HepG2 (cell line): ENCODE measurements around the gene POLRMT. TPM values are rescaled to one million over a fixed set of nuclear protein-coding genes. Genes with fewer than 3 reads are reported as not detected.

ENCODE experiments used
- CAMTA2 ChIP-seq: sonication (generic); formaldehyde crosslinking; IDR thresholded peaks from 2 replicates; pipeline ENCODE4 v1.4.0; 2020; ENCODE audit warnings: mild to moderate bottlenecking, missing genetic modification reagents, borderline replicate concordance
- GPN1 ChIP-seq: sonication (generic); formaldehyde crosslinking; IDR thresholded peaks from 2 replicates; pipeline ENCODE4 v1.5.1; 2020; ENCODE audit warnings: missing genetic modification reagents, borderline replicate concordance
- HDAC1 ChIP-seq: sonication (generic); formaldehyde crosslinking; IDR thresholded peaks from 2 replicates; pipeline ENCODE4 v1.5.1; 2020; ENCODE audit warnings: mild to moderate bottlenecking, missing genetic modification reagents
- HES4 ChIP-seq: sonication (generic); formaldehyde crosslinking; IDR thresholded peaks from 2 replicates; pipeline ENCODE4 v1.9.0; 2021; ENCODE audit warnings: mild to moderate bottlenecking, missing genetic modification reagents, borderline replicate concordance
- MBD4 ChIP-seq: IDR thresholded peaks from 2 replicates; pipeline ENCODE4 v1.6.1; 2012; ENCODE audit warnings: low read length, inconsistent platforms, borderline replicate concordance
- MED13 ChIP-seq: sonication (generic); formaldehyde crosslinking; IDR thresholded peaks from 2 replicates; pipeline ENCODE4 v1.5.0; 2020; ENCODE audit warnings: missing genetic modification reagents
- MTF2 ChIP-seq: sonication (generic); formaldehyde crosslinking; IDR thresholded peaks from 2 replicates; pipeline ENCODE4 v1.5.0; 2020; ENCODE audit warnings: missing genetic modification reagents, borderline replicate concordance
- NR1H2 ChIP-seq: sonication (generic); formaldehyde crosslinking; IDR thresholded peaks from 2 replicates; pipeline ENCODE4 v1.8.1; 2022; ENCODE audit warnings: low read depth, missing genetic modification reagents, borderline replicate concordance
- PHF20 ChIP-seq: sonication (generic); formaldehyde crosslinking; IDR thresholded peaks from 2 replicates; pipeline ENCODE4 v1.5.0; 2020; ENCODE audit warnings: mild to moderate bottlenecking, missing genetic modification reagents
- POLR2AphosphoS2 ChIP-seq: IDR thresholded peaks from 2 replicates; pipeline ENCODE4 v1.6.1; 2011; ENCODE audit warnings: low read depth, low read length, improper control_type of control experiment
- SALL2 ChIP-seq: sonication (generic); formaldehyde crosslinking; IDR thresholded peaks from 2 replicates; pipeline ENCODE4 v1.8.1; 2023; ENCODE audit warnings: mild to moderate bottlenecking, missing genetic modification reagents, inconsistent platforms
- SOX5 ChIP-seq: IDR thresholded peaks from 2 replicates; pipeline ENCODE4 v1.6.1; 2016; ENCODE audit warnings: borderline replicate concordance
- TRIM24 ChIP-seq: sonication (generic); formaldehyde crosslinking; IDR thresholded peaks from 2 replicates; pipeline ENCODE4 v1.8.0; 2022; ENCODE audit warnings: mild to moderate bottlenecking, missing genetic modification reagents
- ZBTB8A ChIP-seq: sonication (generic); formaldehyde crosslinking; IDR thresholded peaks from 2 replicates; pipeline ENCODE4 v1.4.0; 2020; ENCODE audit warnings: mild to moderate bottlenecking, low read depth, missing genetic modification reagents, borderline replicate concordance
- ZFX ChIP-seq: sonication (generic); formaldehyde crosslinking; IDR thresholded peaks from 2 replicates; pipeline ENCODE4 v1.4.0; 2020; ENCODE audit warnings: mild to moderate bottlenecking, low read depth, missing genetic modification reagents, moderate library complexity
- ZKSCAN8 ChIP-seq: IDR thresholded peaks from 2 replicates; pipeline ENCODE4 v1.6.1; 2016; ENCODE audit warnings: borderline replicate concordance, missing genetic modification reagents, missing compliant biosample characterization
- ZNF224 ChIP-seq: sonication (generic); formaldehyde crosslinking; IDR thresholded peaks from 2 replicates; pipeline ENCODE4 v1.5.0; 2020; ENCODE audit warnings: mild to moderate bottlenecking, missing genetic modification reagents
- ZNF234 ChIP-seq: sonication (generic); formaldehyde crosslinking; conservative IDR thresholded peaks from 2 replicates; pipeline ENCODE4 v1.5.1; 2020; ENCODE audit warnings: mild to moderate bottlenecking, missing genetic modification reagents
- ZNF282 ChIP-seq: fragments of 450-650 bp; IDR thresholded peaks from 2 replicates; pipeline ENCODE4 v1.6.1; 2018; ENCODE audit not compliant: partially characterized antibody
- ZNF572 ChIP-seq: sonication (generic); formaldehyde crosslinking; IDR thresholded peaks from 2 replicates; pipeline ENCODE4 v1.5.1; 2020; ENCODE audit warnings: mild to moderate bottlenecking, missing genetic modification reagents
- ZNF614 ChIP-seq: IDR thresholded peaks from 2 replicates; pipeline ENCODE4 v1.6.1; 2018; ENCODE audit warnings: missing biosample characterization, missing genetic modification reagents, inconsistent platforms, borderline replicate concordance
- ZNF746 ChIP-seq: sonication (generic); formaldehyde crosslinking; IDR thresholded peaks from 2 replicates; pipeline ENCODE4 v1.8.0; 2022; ENCODE audit warnings: mild to moderate bottlenecking, missing genetic modification reagents
- ZNF761 ChIP-seq: sonication (generic); formaldehyde crosslinking; conservative IDR thresholded peaks from 2 replicates; pipeline ENCODE4 v1.4.0; 2020; ENCODE audit warnings: mild to moderate bottlenecking, missing genetic modification reagents
- ZNF773 ChIP-seq: sonication (generic); formaldehyde crosslinking; IDR thresholded peaks from 2 replicates; pipeline ENCODE4 v1.4.0; 2020; ENCODE audit warnings: missing genetic modification reagents, borderline replicate concordance
- ZNF83 ChIP-seq: sonication (generic); formaldehyde crosslinking; IDR thresholded peaks from 2 replicates; pipeline ENCODE4 v1.4.0; 2020; ENCODE audit warnings: missing genetic modification reagents, mild to moderate bottlenecking, borderline replicate concordance
- polyA plus RNA-seq, 8 experiments: library from polyadenylated mRNA; depleted of rRNA in 3 of 8; stranded (reverse) in 7 of 8; unstranded in 1 of 8; fragments of >200 nt; fragmentation: Illumina TruSeq in 4 of 8; extraction: Trizol in 4 of 8; gene quantifications; 2 replicates each; pipeline versions ENCODE4 v1.2.1 to v1.2.3, GENCODE V29; 2011 to 2016; ENCODE audit warnings: low read depth in 4 of 8, missing spikeins in 1 of 8, mixed read lengths in 1 of 8; ENCODE audit not compliant: insufficient read depth in 1 of 8
- total RNA-seq, 5 experiments: library from RNA; depleted of rRNA; stranded (reverse); fragments of >200 nt; fragmentation: Illumina TruSeq; extraction: Trizol; gene quantifications; 2 replicates each; pipeline ENCODE4 v1.2.3, GENCODE V29; 2016; ENCODE audit warnings: low read depth in 1 of 5
- TF ChIP-seq, protein P1 (sequence below), 2 experiments: sonication (generic) in 1 of 2; formaldehyde crosslinking in 1 of 2; IDR thresholded peaks; 2 replicates each; pipeline versions ENCODE4 v1.5.1 to v1.6.1; 2011 to 2020; ENCODE audit warnings: borderline replicate concordance in 1 of 2, low read depth in 1 of 2, low read length in 1 of 2, mild to moderate bottlenecking in 1 of 2, missing genetic modification reagents in 1 of 2, moderate library complexity in 1 of 2
- TF ChIP-seq, protein P2 (sequence below): sonication (generic); formaldehyde crosslinking; IDR thresholded peaks from 2 replicates; pipeline ENCODE4 v1.5.1; 2020; ENCODE audit warnings: mild to moderate bottlenecking, moderate library complexity, missing genetic modification reagents
- TF ChIP-seq, protein P3 (sequence below): sonication (generic); formaldehyde crosslinking; IDR thresholded peaks from 2 replicates; pipeline ENCODE4 v1.4.0; 2020; ENCODE audit warnings: missing genetic modification reagents

Gene POLRMT
- total and polyA plus RNA-seq, 2 of the 13 experiments (the other 11 are each of a cell fraction or from before 2014, with no cell fraction given): 78.0 to 101 TPM

DNA sequence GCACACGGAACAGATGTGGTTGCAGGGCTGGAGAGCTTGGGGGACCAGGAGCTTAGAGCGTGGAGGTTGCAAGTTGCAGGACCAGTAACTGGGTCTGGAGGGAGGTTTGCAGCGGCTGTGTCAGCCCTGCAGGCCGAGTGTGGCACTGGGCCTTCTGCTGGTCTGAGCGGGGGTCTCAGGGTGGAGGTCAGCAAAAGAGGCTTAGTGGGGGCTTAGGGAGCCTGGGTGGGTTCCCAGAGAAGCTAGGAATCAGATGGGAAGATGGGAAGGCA lies 49.4 kb downstream of the POLRMT start (continued):
- TF ChIP-seq ZKSCAN8: no peak
- TF ChIP-seq CAMTA2 (CRISPR knock-in tag): no peak
- TF ChIP-seq, protein P1, sequence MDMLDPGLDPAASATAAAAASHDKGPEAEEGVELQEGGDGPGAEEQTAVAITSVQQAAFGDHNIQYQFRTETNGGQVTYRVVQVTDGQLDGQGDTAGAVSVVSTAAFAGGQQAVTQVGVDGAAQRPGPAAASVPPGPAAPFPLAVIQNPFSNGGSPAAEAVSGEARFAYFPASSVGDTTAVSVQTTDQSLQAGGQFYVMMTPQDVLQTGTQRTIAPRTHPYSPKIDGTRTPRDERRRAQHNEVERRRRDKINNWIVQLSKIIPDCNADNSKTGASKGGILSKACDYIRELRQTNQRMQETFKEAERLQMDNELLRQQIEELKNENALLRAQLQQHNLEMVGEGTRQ (IDR thresholded peaks at IDR 0.05; ENCODE audit: low read depth, low read length): no peak
- TF ChIP-seq, protein P1 (CRISPR knock-in tag; IDR thresholded peaks at IDR 0.05; ENCODE audit: borderline replicate concordance): no peak
- no peak for TF ChIP-seq ZNF572 (CRISPR knock-in tag)
- no peak for TF ChIP-seq ZNF761 (CRISPR knock-in tag)
- TF ChIP-seq, protein P2, sequence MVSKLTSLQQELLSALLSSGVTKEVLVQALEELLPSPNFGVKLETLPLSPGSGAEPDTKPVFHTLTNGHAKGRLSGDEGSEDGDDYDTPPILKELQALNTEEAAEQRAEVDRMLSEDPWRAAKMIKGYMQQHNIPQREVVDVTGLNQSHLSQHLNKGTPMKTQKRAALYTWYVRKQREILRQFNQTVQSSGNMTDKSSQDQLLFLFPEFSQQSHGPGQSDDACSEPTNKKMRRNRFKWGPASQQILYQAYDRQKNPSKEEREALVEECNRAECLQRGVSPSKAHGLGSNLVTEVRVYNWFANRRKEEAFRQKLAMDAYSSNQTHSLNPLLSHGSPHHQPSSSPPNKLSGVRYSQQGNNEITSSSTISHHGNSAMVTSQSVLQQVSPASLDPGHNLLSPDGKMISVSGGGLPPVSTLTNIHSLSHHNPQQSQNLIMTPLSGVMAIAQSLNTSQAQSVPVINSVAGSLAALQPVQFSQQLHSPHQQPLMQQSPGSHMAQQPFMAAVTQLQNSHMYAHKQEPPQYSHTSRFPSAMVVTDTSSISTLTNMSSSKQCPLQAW: peak; percentile 10; the same call in 1 of the 2 replicates
- TF ChIP-seq MTF2 (CRISPR knock-in tag): no peak
- no peak for TF ChIP-seq ZNF746 (CRISPR knock-in tag)
- TF ChIP-seq ZNF83 (CRISPR knock-in tag): no peak
- no peak for TF ChIP-seq PHF20 (CRISPR knock-in tag)
- TF ChIP-seq, protein P3, sequence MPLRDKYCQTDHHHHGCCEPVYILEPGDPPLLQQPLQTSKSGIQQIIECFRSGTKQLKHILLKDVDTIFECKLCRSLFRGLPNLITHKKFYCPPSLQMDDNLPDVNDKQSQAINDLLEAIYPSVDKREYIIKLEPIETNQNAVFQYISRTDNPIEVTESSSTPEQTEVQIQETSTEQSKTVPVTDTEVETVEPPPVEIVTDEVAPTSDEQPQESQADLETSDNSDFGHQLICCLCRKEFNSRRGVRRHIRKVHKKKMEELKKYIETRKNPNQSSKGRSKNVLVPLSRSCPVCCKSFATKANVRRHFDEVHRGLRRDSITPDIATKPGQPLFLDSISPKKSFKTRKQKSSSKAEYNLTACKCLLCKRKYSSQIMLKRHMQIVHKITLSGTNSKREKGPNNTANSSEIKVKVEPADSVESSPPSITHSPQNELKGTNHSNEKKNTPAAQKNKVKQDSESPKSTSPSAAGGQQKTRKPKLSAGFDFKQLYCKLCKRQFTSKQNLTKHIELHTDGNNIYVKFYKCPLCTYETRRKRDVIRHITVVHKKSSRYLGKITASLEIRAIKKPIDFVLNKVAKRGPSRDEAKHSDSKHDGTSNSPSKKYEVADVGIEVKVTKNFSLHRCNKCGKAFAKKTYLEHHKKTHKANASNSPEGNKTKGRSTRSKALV: no peak
- no peak for TF ChIP-seq SALL2
- no peak for TF ChIP-seq NR1H2 (CRISPR knock-in tag)
- TF ChIP-seq GPN1: no peak
- no peak for TF ChIP-seq HDAC1 (CRISPR knock-in tag)
- TF ChIP-seq ZFX (CRISPR knock-in tag): no peak
- TF ChIP-seq SOX5: no peak
- no peak for TF ChIP-seq HES4 (CRISPR knock-in tag)
- TF ChIP-seq ZNF614: no peak
- no peak for TF ChIP-seq ZNF773 (CRISPR knock-in tag)
- TF ChIP-seq ZBTB8A (CRISPR knock-in tag): no peak
- peak; percentile 77; the same call in 1 of the 2 replicates for TF ChIP-seq POLR2AphosphoS2
- TF ChIP-seq ZNF224 (CRISPR knock-in tag): no peak
- no peak for TF ChIP-seq TRIM24
- no peak for TF ChIP-seq MED13 (CRISPR knock-in tag)
- no peak for TF ChIP-seq ZNF234
- TF ChIP-seq MBD4: no peak
- no peak for TF ChIP-seq ZNF282
